Dedifferentiated amniotic fluid mesenchymal stem cell (primary cell): ENCODE measurements around the gene HPX.

ENCODE experiments used
- DNase-seq: peaks from one replicate; pipeline ENCODE4 v3.0.0-alpha.2; 2016; ENCODE audit errors: extremely low spot score

The HPX gene

DNA sequence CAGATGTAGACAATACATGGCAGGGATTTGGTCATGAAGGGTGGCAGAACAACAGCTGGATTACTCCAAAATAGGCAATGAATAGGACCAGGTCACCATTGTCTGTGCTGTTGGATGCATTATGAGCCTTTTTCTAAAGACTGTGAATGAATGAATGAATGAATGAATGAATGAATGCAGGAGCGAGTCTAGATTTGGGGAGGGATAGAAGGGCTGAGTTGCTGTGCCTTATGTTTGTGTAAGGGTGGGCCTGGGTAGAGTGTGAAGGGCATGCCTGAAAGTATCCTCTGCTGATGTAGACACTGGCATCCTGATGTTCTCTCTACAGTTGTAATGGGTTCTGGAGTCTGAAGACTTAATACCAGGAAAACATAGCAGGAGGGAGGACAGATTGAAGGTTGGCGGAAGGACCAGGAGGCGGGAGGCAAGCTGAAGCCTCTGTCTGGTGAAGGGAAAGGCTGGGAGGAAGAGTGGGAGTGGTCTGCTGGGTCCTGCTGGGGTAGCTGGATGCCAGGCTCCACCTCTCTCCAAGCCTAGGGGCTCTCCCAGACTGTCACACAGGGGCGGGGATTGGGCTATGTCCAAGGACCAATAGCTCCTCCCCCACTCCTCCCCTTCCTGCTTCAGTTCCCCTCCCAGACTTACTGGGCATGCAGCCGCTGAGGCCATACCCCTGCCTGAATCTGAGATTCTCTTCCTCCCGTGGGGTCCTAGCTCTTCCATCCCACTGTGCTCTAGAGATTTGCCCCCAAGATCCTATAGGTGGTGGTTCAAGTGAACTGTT lies 28.1 kb upstream of the HPX start:
- no peak for DNase-seq

GRCh38 chr11:6459099-6459450 lies 18.3 kb upstream of the HPX start:
- no peak for DNase-seq

GRCh38 chr11:6458352-6459098 lies 17.7 kb upstream of the HPX start:
- no peak for DNase-seq

DNA sequence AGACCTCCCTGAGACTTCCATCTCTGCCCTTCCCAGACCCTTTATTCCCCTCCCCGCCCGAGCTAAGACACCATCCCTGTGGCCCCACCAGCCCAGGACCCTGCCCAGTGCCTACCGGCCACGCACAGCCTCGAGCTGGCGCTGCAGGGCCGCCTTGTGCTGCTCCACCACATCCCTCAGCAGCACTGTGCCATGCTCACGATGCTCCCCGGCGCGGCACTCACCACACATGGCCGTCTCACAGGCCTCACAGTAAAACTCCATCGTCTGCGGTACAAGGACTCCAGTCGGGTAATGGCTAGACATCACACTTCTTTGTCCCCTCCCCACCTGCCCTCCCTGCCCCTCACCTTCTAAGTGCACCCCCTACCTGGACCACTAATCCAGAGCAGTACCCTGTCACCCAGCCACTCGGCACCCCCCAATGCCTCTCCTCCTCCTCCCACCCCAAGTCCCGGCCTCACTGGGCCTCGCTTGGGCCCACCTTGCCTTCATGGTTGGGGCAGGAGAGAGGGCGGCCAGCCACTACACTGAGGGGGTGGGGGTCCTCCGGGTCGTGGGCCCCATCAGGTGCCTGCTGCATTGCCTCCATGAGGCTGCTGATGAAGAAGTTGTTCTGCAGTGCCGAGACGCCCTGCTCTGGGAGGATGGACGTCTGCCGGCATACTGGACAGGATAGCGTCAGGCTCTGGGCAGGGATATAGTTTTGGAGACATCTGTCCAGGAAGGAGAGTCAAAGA lies 17.0 kb upstream of the HPX start:
- no peak for DNase-seq

GRCh38 chr11:6456361-6457073 lies 15.7 kb upstream of the HPX start:
- DNase-seq = no peak

GRCh38 chr11:6455070-6455469 lies 14.3 kb upstream of the HPX start:
- DNase-seq = no peak

- no peak for DNase-seq
Measured at GRCh38 chr11:6453152-6453551, 12.4 kb upstream of the HPX start.

- no peak for DNase-seq
Measured at GRCh38 chr11:6452219-6452618, 11.4 kb upstream of the HPX start.

- no peak for DNase-seq
Measured at GRCh38 chr11:6448574-6448973, 7.8 kb upstream of the HPX start.

- peak; percentile 54 for DNase-seq
Measured at GRCh38 chr11:6443269-6444003, 2.6 kb upstream of the HPX start.

GRCh38 chr11:6442441-6442840 lies 1.7 kb upstream of the HPX start:
- no peak for DNase-seq

DNA sequence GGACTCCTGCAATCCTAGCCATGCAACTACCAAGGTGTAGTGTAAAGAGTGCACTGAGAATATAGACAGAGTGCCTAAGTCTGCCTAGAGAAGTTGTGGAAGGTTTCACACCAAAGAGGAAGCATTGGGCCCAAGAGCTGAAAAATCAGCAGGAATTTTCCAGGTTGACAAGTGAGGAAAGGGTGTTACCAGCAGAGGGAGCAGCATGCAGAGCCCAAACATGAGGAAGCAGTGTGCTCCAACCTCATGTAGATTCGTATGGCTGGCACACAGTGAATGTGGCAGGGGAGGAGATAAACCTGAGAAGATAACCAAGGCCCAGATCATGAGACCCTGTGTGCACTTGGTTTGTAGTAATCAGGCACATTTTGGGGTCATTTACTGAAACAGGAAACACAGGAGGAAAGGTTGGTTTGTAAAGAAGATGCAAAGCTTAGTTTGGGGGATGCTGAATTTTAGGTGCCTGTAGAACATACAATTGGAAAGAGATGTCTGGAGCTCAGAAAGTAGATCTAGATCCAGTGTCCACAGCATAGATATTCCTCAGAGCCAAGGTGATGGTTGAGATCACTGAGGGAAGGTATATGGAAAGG lies 1.7 kb downstream of the HPX start:
- DNase-seq = peak; percentile 19

DNA sequence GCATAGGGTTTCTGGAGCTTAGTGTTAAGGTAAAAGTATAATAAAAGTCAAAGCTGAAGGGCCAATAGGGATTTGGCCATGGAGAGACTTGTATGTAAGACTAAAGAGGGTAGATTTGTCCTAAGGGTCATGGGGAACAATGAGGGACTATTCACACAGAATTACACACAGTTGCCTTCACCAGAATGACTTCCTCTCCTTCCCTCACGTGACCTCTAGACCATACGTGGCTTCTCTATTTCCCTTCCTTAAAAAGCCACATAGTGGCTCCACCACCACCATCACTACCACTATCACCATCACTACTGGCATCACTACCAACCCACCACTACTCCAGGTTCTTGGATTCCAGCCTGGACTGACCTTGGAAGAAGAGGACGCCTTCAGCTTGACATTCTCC lies 2.8 kb downstream of the HPX start:
- DNase-seq = no peak

DNA sequence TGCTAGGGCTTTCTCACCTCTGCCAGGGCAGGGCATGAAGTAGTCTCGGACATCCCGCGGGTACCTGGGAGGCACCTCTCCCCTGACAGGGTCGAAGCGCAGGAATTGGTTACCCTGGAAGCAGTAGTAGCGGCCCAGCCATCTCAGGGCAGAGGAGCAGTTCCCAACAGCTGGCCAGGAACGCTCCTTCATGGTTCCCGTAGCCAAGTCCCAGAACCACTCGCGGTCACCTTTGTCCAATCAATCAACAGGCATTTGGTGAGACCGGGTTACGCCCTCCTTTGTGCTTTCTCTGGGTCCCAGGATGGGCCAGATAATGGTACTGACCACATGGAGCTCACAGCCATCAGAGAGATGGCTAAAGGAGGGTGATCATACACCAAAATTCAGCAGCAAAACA lies 3.4 kb downstream of the HPX start:
- DNase-seq = no peak

DNA sequence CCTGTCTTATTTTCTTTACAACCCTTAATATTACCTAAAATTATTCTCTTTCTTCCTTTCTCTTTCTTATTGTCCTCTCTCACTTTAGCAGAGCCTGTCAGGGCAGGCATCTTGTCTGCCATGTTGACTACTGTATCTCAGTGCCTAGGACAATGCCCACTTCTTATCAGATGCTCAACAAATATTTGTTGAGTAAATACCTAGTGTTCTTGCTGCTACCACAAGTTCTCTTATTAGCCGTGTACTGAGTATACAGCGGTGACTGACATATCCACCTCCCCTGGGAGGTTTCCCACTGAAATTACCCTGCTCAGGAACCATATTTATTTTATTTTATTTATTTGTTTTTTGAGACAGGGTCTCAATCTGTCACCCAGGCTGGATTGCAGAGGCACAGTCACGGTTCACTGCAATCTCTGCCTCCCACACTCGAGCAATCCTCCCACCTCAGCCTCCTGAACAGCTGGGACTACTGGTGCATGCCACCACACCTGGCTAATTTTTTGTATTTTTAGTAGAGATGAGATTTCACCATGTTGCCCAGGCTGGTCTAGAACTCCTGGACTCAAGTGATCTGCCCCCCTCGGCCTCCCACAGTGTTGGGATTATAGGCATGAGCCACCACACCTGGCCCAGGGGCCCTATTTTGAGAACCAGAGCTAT lies 6.7 kb downstream of the HPX start:
- no peak for DNase-seq

DNA sequence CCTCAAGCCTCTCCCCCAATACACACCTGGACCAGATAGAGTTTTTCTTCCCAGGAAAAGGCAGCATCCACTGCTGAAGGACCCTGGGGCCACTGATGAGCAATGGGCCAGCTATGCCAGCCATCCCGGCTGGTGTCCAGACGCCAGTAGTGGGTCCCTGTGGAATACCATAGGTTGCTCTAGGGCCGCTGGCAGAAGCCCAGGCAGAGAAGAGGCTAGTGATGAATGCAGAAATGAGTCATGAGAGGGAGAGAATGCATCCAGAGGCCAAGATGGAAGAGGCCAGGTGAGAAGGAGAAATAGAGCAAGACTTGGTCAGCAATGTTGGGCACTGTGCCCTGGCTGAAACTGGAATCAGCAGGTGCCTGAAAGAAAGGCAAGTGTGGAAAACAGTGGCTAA lies 8.9 kb downstream of the HPX start:
- no peak for DNase-seq

- no peak for DNase-seq
Measured at GRCh38 chr11:6427516-6427915, 13.3 kb downstream of the HPX start.

- no peak for DNase-seq
Measured at GRCh38 chr11:6420677-6421076, 20.1 kb downstream of the HPX start.

DNA sequence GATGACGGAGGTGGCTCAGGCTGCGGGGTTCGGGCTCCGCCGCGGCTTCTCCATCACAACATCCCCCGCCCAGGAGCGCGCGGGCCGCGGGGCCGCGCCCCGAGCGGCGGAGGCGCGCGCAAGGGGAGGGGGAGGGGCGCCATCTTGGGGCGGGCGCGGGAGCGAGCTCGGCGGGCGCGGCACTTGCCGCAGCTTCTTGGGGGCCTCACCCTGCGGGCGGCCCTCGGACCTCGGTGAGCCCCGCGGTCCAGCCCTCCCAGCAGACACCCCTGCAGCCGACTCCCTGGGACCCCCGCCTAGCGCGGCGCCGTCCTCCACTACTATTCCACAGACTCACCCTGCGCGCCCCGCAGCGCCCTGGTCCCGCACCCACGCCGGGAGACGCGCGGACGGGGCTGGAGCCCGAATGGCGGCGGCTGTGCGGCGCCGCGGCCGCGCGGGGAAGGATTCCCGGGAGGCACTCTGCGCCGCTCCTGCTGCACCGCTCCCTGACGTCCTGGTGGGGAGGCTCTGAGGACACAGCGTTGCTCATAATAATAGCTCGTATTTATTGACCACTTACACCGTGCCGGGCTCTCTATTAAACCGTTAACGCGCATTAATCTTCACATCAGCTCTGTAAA lies 21.7 kb downstream of the HPX start, which contains the start of gene APBB1:
Gene APBB1 (minus strand): TSS at position 86 of the 623 bp plus-strand sequence. CDS start 7,747 bp downstream, outside the sequence.
- DNase-seq = peak; percentile 41

- DNase-seq = no peak
Measured at GRCh38 chr11:6418557-6419008, 22.2 kb downstream of the HPX start.
